PC-3 (cell line): ENCODE measurements around the gene GPR107. TPM values are rescaled to one million over a fixed set of nuclear protein-coding genes. Genes with fewer than 3 reads are reported as not detected.

Experiments
- ATAC-seq: fragments of 200-7000 bp; cut with Tn5 transposase; 2 replicates; pipeline ENCODE4 v1.9.1; 2020; ENCODE audit warnings: mild to moderate bottlenecking, moderate library complexity
- BruUV-seq: library from RNA; stranded (reverse); fragments of 400-500 nt; replicated peaks from 2 replicates; lab custom pipeline; 2021; lab: Mats Ljungman, UMichigan
- CTCF ChIA-PET: fragments of 300-600 bp; sonication (Branson Sonifier 250); formaldehyde crosslinking; loops from one replicate; lab custom pipeline; 2022; ENCODE audit warnings: antibody characterized with exemption; lab: Charles Lee
- POLR2A ChIA-PET: fragments of 300-600 bp; sonication (Branson Sonifier 250); formaldehyde crosslinking; loops from one replicate; lab custom pipeline; 2022; ENCODE audit warnings: antibody characterized with exemption; ENCODE audit not compliant: unreplicated experiment; lab: Charles Lee
- DNase-seq: peaks from one replicate; pipeline ENCODE4 v3.0.0-alpha.2; 2015
- H2AFZ ChIP-seq: fragments of 300-600 bp; sonication (generic); 2 replicates; pipeline ENCODE4 v1.6.0; 2016; ENCODE audit warnings: antibody characterized with exemption, low read length
- H3F3A ChIP-seq: fragments of 300-600 bp; sonication (generic); one replicate; pipeline ENCODE4 v1.6.0; 2017; ENCODE audit warnings: antibody characterized with exemption, low read length, control low read depth, mild to moderate bottlenecking; ENCODE audit not compliant: unreplicated experiment
- H3K27ac ChIP-seq: fragments of 300-600 bp; sonication (generic); 2 replicates; pipeline ENCODE4 v1.5.1; 2016; ENCODE audit warnings: mild to moderate bottlenecking, low read length
- H3K27me3 ChIP-seq: fragments of 300-600 bp; sonication (generic); 2 replicates; pipeline ENCODE4 v1.6.1; 2016; ENCODE audit warnings: low read length, mixed read lengths
- H3K36me3 ChIP-seq: fragments of 300-600 bp; sonication (generic); 2 replicates; pipeline ENCODE4 v1.6.1; 2016; ENCODE audit warnings: low read depth, mixed run types, low read length, mixed read lengths
- H3K4me1 ChIP-seq: fragments of 300-600 bp; sonication (generic); 2 replicates; pipeline ENCODE4 v1.5.1; 2016; ENCODE audit warnings: low read length; ENCODE audit not compliant: insufficient read depth
- H3K4me2 ChIP-seq: fragments of 300-600 bp; sonication (generic); 2 replicates; pipeline ENCODE4 v1.6.0; 2016; ENCODE audit warnings: low read length
- H3K4me3 ChIP-seq: fragments of 300-600 bp; sonication (generic); 2 replicates; pipeline ENCODE4 v1.5.1; 2016; ENCODE audit warnings: mild to moderate bottlenecking, low read length, mixed read lengths
- H3K79me2 ChIP-seq: fragments of 300-600 bp; sonication (generic); 2 replicates; pipeline ENCODE4 v1.6.1; 2017; ENCODE audit warnings: low read length, mixed read lengths
- H3K9ac ChIP-seq: fragments of 300-600 bp; sonication (generic); 2 replicates; pipeline ENCODE4 v1.6.0; 2016; ENCODE audit warnings: mild to moderate bottlenecking, low read length
- H3K9me2 ChIP-seq: fragments of 300-600 bp; sonication (generic); replicated peaks from 2 replicates; pipeline ENCODE4 v1.6.1; 2016; ENCODE audit warnings: mixed run types, low read length, mixed read lengths
- H3K9me3 ChIP-seq: fragments of 300-600 bp; sonication (generic); 2 replicates; pipeline ENCODE4 v1.6.1; 2016; ENCODE audit warnings: low read length, mixed read lengths
- H4K20me1 ChIP-seq: fragments of 300-600 bp; sonication (generic); 2 replicates; pipeline ENCODE4 v1.6.1; 2016; ENCODE audit warnings: low read length, mixed read lengths
- EZH2 ChIP-seq: fragments of 300-600 bp; sonication (generic); IDR thresholded peaks from one replicate; pipeline ENCODE4 v1.6.1; 2017; ENCODE audit warnings: antibody characterized with exemption, mild to moderate bottlenecking, low read length; ENCODE audit not compliant: unreplicated experiment
- EZH2phosphoT487 ChIP-seq: fragments of 300-600 bp; sonication (generic); IDR thresholded peaks from 2 replicates; pipeline ENCODE4 v1.6.1; 2018; ENCODE audit warnings: mild to moderate bottlenecking, antibody characterized with exemption, low read length, borderline replicate concordance
- intact Hi-C: fragments of 100-400 bp; cut with micrococcal nuclease; formaldehyde crosslinking; loops from 2 replicates; pipeline ENCODE4 v1.9.0; 2023
- total RNA-seq: library from RNA; depleted of rRNA; stranded (reverse); fragments of >200 nt; gene quantifications from 2 replicates; pipeline ENCODE4 v1.2.3, GENCODE V29; 2014
- TF ChIP-seq, protein P1 (sequence below): fragments of 300-600 bp; sonication (generic); conservative IDR thresholded peaks from 2 replicates; pipeline ENCODE4 v1.5.1; 2017; ENCODE audit warnings: antibody characterized with exemption, low read depth, mild to moderate bottlenecking, low read length

Gene GPR107
- total RNA-seq, 1 experiment from 2014 or later, result 11.4 TPM

DNA sequence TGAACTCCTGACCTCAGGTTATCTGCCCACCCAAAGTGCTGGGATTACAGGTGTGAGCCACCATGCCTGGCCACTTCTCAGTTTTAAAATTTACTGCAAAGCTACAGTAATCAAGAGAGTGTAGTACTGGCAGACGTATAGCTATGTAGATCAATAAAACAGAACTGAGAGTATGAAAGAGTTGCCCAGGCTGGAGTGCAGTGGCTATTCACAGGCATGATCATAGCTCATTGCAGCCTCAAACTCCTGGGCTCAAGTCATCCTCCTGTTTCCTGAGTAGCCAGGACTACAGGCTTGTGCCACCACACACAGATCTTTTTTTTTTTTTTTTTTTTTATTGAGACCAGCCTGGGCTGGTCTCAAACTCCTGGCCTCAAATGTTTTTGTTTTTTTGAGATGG lies 92.0 kb downstream of the GPR107 start:
- POLR2A ChIA-PET, result no interaction called here
- no peaks in the 10 kb centered on the region for H4K20me1 ChIP-seq
- H3K4me2 ChIP-seq, result no peak overlapping the region
- intact Hi-C loops, result no loop called here
- H3K9me3 ChIP-seq, result no peaks in the 10 kb centered on the region
- H3K27me3 ChIP-seq, result no peaks in the 10 kb centered on the region
- CTCF ChIA-PET, result no interaction called here
- DNase-seq, result no peak
- H3K9ac ChIP-seq, result no peak overlapping the region
- no peaks in the 10 kb centered on the region; the same call in 1 of the 2 replicates for H3K4me1 ChIP-seq
- ATAC-seq, result no peak
- H2AFZ ChIP-seq, result no peak overlapping the region
- TF ChIP-seq EZH2 (no peak), EZH2phosphoT487 (no peak)
- TF ChIP-seq, protein P1, sequence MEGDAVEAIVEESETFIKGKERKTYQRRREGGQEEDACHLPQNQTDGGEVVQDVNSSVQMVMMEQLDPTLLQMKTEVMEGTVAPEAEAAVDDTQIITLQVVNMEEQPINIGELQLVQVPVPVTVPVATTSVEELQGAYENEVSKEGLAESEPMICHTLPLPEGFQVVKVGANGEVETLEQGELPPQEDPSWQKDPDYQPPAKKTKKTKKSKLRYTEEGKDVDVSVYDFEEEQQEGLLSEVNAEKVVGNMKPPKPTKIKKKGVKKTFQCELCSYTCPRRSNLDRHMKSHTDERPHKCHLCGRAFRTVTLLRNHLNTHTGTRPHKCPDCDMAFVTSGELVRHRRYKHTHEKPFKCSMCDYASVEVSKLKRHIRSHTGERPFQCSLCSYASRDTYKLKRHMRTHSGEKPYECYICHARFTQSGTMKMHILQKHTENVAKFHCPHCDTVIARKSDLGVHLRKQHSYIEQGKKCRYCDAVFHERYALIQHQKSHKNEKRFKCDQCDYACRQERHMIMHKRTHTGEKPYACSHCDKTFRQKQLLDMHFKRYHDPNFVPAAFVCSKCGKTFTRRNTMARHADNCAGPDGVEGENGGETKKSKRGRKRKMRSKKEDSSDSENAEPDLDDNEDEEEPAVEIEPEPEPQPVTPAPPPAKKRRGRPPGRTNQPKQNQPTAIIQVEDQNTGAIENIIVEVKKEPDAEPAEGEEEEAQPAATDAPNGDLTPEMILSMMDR, result no peak
- H3K36me3 ChIP-seq, result no peaks in the 10 kb centered on the region
- H3K4me3 ChIP-seq, result no peak overlapping the region
- no TSS peak for BruUV-seq
- no peaks in the 10 kb centered on the region for H3K9me2 ChIP-seq
- no peaks in the 10 kb centered on the region for H3F3A ChIP-seq
- no peak overlapping the region for H3K27ac ChIP-seq
- no peaks in the 10 kb centered on the region for H3K79me2 ChIP-seq

DNA sequence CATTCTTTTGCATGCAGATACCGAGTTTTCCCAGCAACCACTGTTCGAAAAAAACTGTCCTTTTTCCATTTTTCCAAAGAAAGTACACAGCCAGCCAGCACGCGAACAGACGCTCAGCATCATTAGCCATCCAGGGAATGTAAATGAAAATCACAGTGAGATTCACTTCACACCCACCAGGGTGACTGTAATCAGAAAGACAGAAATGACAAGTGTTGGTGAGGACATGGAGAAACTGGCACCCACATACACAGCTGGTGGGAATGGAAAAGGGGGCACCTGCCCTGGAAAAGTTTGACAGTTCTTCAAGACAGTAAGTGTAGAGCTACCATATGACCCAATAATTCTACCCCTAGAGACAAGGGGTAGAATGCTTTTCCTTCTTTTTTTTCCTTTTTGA lies 93.5 kb downstream of the GPR107 start:
- Histone ChIP-seq H2AFZ (no peak overlapping the region), H3K27me3 (no peaks in the 10 kb centered on the region), H3K27ac (no peak overlapping the region), H3K4me1 (peaks cover 3% of the 10 kb centered on the region; the same call in 1 of the 2 replicates), H3F3A (no peaks in the 10 kb centered on the region), H3K9me3 (no peaks in the 10 kb centered on the region), H3K9ac (no peak overlapping the region), H3K79me2 (no peaks in the 10 kb centered on the region), H3K4me3 (no peak overlapping the region), H4K20me1 (no peaks in the 10 kb centered on the region), H3K36me3 (no peaks in the 10 kb centered on the region), H3K4me2 (no peak overlapping the region), H3K9me2 (no peaks in the 10 kb centered on the region)
- no TSS peak for BruUV-seq
- ChIA-PET CTCF (interaction anchor here (0.7 kb wide), 1 partner anchor 262 kb away, joined by 3 read pairs; no protein-coding TSS in a partner anchor), POLR2A (no interaction called here)
- DNase-seq (no peak), ATAC-seq (no peak)
- TF ChIP-seq, protein P1, result no peak
- no peak for TF ChIP-seq EZH2
- TF ChIP-seq EZH2phosphoT487, result no peak
- intact Hi-C loops, result no loop called here

DNA sequence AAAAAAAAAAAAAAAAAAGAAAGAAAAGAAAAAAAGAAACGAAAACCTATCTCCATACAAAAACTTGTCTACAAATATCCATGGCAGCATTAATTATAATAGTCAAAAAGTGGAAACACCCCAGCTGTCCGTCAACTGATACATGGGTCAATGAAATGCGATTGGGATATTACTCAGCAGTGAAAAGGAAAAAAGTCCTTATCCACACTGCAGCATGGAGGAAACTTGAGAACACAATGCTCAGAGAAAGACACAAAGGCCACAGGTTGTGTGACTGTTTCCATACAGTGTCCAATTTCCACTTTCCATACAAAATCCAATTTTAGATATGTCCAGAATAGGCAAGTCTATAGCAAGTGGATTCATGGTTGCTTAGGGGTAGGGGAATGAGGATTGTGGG lies 94.2 kb downstream of the GPR107 start:
- Histone ChIP-seq H3K4me2 (no peak overlapping the region), H3K79me2 (no peaks in the 10 kb centered on the region), H3K9ac (no peak overlapping the region), H3K9me2 (no peaks in the 10 kb centered on the region), H3K36me3 (no peaks in the 10 kb centered on the region), H3K9me3 (no peaks in the 10 kb centered on the region), H4K20me1 (no peaks in the 10 kb centered on the region), H3K27ac (no peak overlapping the region), H2AFZ (no peak overlapping the region), H3K27me3 (no peaks in the 10 kb centered on the region), H3K4me3 (no peak overlapping the region), H3K4me1 (peaks cover 3% of the 10 kb centered on the region; the same call in 1 of the 2 replicates), H3F3A (no peaks in the 10 kb centered on the region)
- CTCF ChIA-PET, result no interaction called here
- no TSS peak for BruUV-seq
- POLR2A ChIA-PET, result no interaction called here
- TF ChIP-seq EZH2, result no peak
- TF ChIP-seq EZH2phosphoT487, result no peak
- TF ChIP-seq, protein P1, result no peak
- DNase-seq (no peak), ATAC-seq (no peak)
- intact Hi-C loops, result no loop called here
